GM18511 (cell line): Measurements from ENCODE around the gene FKBP3.

ENCODE experiments used
- ATAC-seq: cut with Tn5 transposase; IDR thresholded peaks from one replicate; pipeline ENCODE4 v1.9.1; 2021; ENCODE audit warnings: mild to moderate bottlenecking, moderate library complexity; ENCODE audit not compliant: unreplicated experiment

Gene FKBP3

GRCh38 chr14:45065956-45066355, 68.3 kb downstream of the FKBP3 start:
- no peak for ATAC-seq
